ENCODE measurements around the gene MST1. TPM values are rescaled to one million over a fixed set of nuclear protein-coding genes. Genes with fewer than 3 reads are reported as not detected.

Gene MST1
- total and polyA plus RNA-seq, 2 donors (not counting 1 experiment from before 2014, with no cell fraction given) = 3.5 to 6.6 TPM

GRCh38 chr3:49681232-49681522, 8.1 kb downstream of the MST1 start:
- H3K4me2 ChIP-seq (ENCODE audit: extremely low read depth, insufficient read depth, low read length) = no peak overlapping the region
- no peaks in the 10 kb centered on the region for H3K79me2 ChIP-seq (ENCODE audit: control insufficient read depth, insufficient read depth, low read length)
- peaks cover 38% of the 10 kb centered on the region for H3K36me3 ChIP-seq (ENCODE audit: control insufficient read depth, insufficient read depth, low read length)

GRCh38 chr3:49680493-49681231, 8.6 kb downstream of the MST1 start:
- Histone ChIP-seq H3K36me3 (ENCODE audit: control insufficient read depth, insufficient read depth, low read length) (peaks cover 40% of the 10 kb centered on the region), H3K27ac (ENCODE audit: insufficient read depth, low read length) (no peak overlapping the region), H3K9ac (ENCODE audit: insufficient read depth, low read length) (no peak overlapping the region), H3K9me3 (ENCODE audit: control insufficient read depth, insufficient read depth, low read depth, low read length) (no peaks in the 10 kb centered on the region), H3K4me3 (replicated peaks in 1 of 4; ENCODE audit: control extremely low read depth in 1 of 4, insufficient read depth in 1 of 4, low read depth in 3 of 4, low read length in 4 of 4) (no peak overlapping the region), H4K20me1 (ENCODE audit: control insufficient read depth, extremely low read depth, insufficient read depth, low read length) (no peaks in the 10 kb centered on the region), H3K4me1 (ENCODE audit: control insufficient read depth, extremely low read depth, insufficient read depth, low read length) (no peaks in the 10 kb centered on the region), H3K27me3 (ENCODE audit: control insufficient read depth, insufficient read depth, low read length) (no peaks in the 10 kb centered on the region), H3K79me2 (ENCODE audit: control insufficient read depth, insufficient read depth, low read length) (no peaks in the 10 kb centered on the region), H3K4me2 (ENCODE audit: extremely low read depth, insufficient read depth, low read length) (no peak overlapping the region), H2AFZ (ENCODE audit: low read length) (no peak overlapping the region)
- TF ChIP-seq CTCF (conservative IDR thresholded peaks at IDR 0.05 in 1 of 2, IDR thresholded peaks at IDR 0.05 in 1 of 2; ENCODE audit: low read depth in 1 of 2, low read length in 2 of 2) (no peak), EZH2 (IDR thresholded peaks at IDR 0.05; ENCODE audit: low read length, missing control alignments) (no peak)
- no peak for DNase-seq (ENCODE audit: low read depth in 2 of 2)

More at GRCh38 chr3:49681232-49681522, 8.1 kb downstream of the MST1 start:
- DNase-seq (ENCODE audit: low read depth in 2 of 2) = no peak
- Histone ChIP-seq H2AFZ (ENCODE audit: low read length) (no peak overlapping the region), H4K20me1 (ENCODE audit: control insufficient read depth, extremely low read depth, insufficient read depth, low read length) (no peaks in the 10 kb centered on the region), H3K27ac (ENCODE audit: insufficient read depth, low read length) (no peak overlapping the region), H3K4me1 (ENCODE audit: control insufficient read depth, extremely low read depth, insufficient read depth, low read length) (no peaks in the 10 kb centered on the region), H3K27me3 (ENCODE audit: control insufficient read depth, insufficient read depth, low read length) (no peaks in the 10 kb centered on the region), H3K9me3 (ENCODE audit: control insufficient read depth, insufficient read depth, low read depth, low read length) (no peaks in the 10 kb centered on the region), H3K4me3 (replicated peaks in 1 of 4; ENCODE audit: control extremely low read depth in 1 of 4, insufficient read depth in 1 of 4, low read depth in 3 of 4, low read length in 4 of 4) (no peak overlapping the region), H3K9ac (ENCODE audit: insufficient read depth, low read length) (no peak overlapping the region)
- TF ChIP-seq EZH2 (IDR thresholded peaks at IDR 0.05; ENCODE audit: low read length, missing control alignments) = no peak
- TF ChIP-seq CTCF (conservative IDR thresholded peaks at IDR 0.05 in 1 of 2, IDR thresholded peaks at IDR 0.05 in 1 of 2; ENCODE audit: low read depth in 1 of 2, low read length in 2 of 2) = no peak

GRCh38 chr3:49675912-49676311, 13.4 kb downstream of the MST1 start:
- H2AFZ ChIP-seq (ENCODE audit: low read length) = no peak overlapping the region
- TF ChIP-seq EZH2 (IDR thresholded peaks at IDR 0.05; ENCODE audit: low read length, missing control alignments) = no peak
- no peak for TF ChIP-seq CTCF (conservative IDR thresholded peaks at IDR 0.05 in 1 of 2, IDR thresholded peaks at IDR 0.05 in 1 of 2; ENCODE audit: low read depth in 1 of 2, low read length in 2 of 2)
- no peak overlapping the region for H3K27ac ChIP-seq (ENCODE audit: insufficient read depth, low read length)
- DNase-seq (ENCODE audit: low read depth in 2 of 2) = no peak
- no peak overlapping the region for H3K9ac ChIP-seq (ENCODE audit: insufficient read depth, low read length)
- H3K79me2 ChIP-seq (ENCODE audit: control insufficient read depth, insufficient read depth, low read length) = peaks cover 11% of the 10 kb centered on the region
- peaks cover 28% of the 10 kb centered on the region for H3K36me3 ChIP-seq (ENCODE audit: control insufficient read depth, insufficient read depth, low read length)
- peaks cover 6% of the 10 kb centered on the region for H3K4me1 ChIP-seq (ENCODE audit: control insufficient read depth, extremely low read depth, insufficient read depth, low read length)
- no peak overlapping the region for H3K4me3 ChIP-seq (replicated peaks in 1 of 4; ENCODE audit: control extremely low read depth in 1 of 4, insufficient read depth in 1 of 4, low read depth in 3 of 4, low read length in 4 of 4)
- no peaks in the 10 kb centered on the region for H3K27me3 ChIP-seq (ENCODE audit: control insufficient read depth, insufficient read depth, low read length)
- no peaks in the 10 kb centered on the region for H4K20me1 ChIP-seq (ENCODE audit: control insufficient read depth, extremely low read depth, insufficient read depth, low read length)
- no peak overlapping the region for H3K4me2 ChIP-seq (ENCODE audit: extremely low read depth, insufficient read depth, low read length)
- H3K9me3 ChIP-seq (ENCODE audit: control insufficient read depth, insufficient read depth, low read depth, low read length) = no peaks in the 10 kb centered on the region
